SK-N-SH (cell line): ENCODE data around the gene PDE6A. TPM values are rescaled to one million over a fixed set of nuclear protein-coding genes. Genes with fewer than 3 reads are reported as not detected.
A peak's percentile ranks its signal among the peaks of the same experiment; 100 is the strongest.

Experiments used
- CTCF ChIA-PET: fragments of 300-600, 350-600 bp; formaldehyde crosslinking; extraction: SDS; loops from one replicate; lab custom pipeline; 2021; lab: Yijun Ruan, JAX
- POLR2A ChIA-PET: fragments of 350-600 bp; sonication (Branson Sonifier 250); formaldehyde crosslinking; extraction: SDS; loops from one replicate; lab custom pipeline; 2020; ENCODE audit warnings: antibody characterized with exemption, inconsistent platforms; lab: Yijun Ruan, JAX
- DNase-seq: peaks from one replicate; pipeline ENCODE4 v3.0.0; 2012
- H2AFZ ChIP-seq: fragments of 200-600 bp; sonication (generic); 2 replicates; pipeline ENCODE4 v1.8.1; 2016; ENCODE audit warnings: antibody characterized with exemption, mild to moderate bottlenecking, low read depth
- H3F3A ChIP-seq: fragments of 200-600 bp; sonication (generic); replicated peaks from 2 replicates; pipeline ENCODE3; 2016; ENCODE audit warnings: antibody characterized with exemption, mild to moderate bottlenecking; ENCODE audit not compliant: insufficient read depth
- H3K27ac ChIP-seq, 2 experiments: fragments of 200-500 bp in 1 of 2; fragments of 200-600 bp in 1 of 2; sonication (Bioruptor generic) in 1 of 2; sonication (generic), shearing (Covaris generic) in 1 of 2; 2 replicates each; pipeline versions ENCODE4 v1.5.1 to v1.6.1; 2014 to 2016; ENCODE audit warnings: low read depth in 2 of 2, inconsistent platforms in 1 of 2, low read length in 1 of 2, mild to moderate bottlenecking in 1 of 2, mixed read lengths in 1 of 2
- H3K27me3 ChIP-seq: fragments of 200-600 bp; sonication (generic), shearing (Covaris generic); 2 replicates; pipeline ENCODE4 v1.6.1; 2016; ENCODE audit warnings: mixed run types; ENCODE audit not compliant: insufficient read depth
- H3K36me3 ChIP-seq, 2 experiments: fragments of 200-500 bp in 1 of 2; fragments of 200-600 bp in 1 of 2; sonication (Bioruptor generic) in 1 of 2; sonication (generic) in 1 of 2; replicated peaks in 1 of 2; 2 replicates each; pipeline versions ENCODE3 to v1.5.1; 2014 to 2016; ENCODE audit warnings: low read length in 1 of 2, mild to moderate bottlenecking in 1 of 2; ENCODE audit not compliant: insufficient read depth in 2 of 2, control insufficient read depth in 1 of 2
- H3K4me1 ChIP-seq, 2 experiments: fragments of 200-500 bp in 1 of 2; fragments of 200-600 bp in 1 of 2; sonication (Bioruptor generic) in 1 of 2; sonication (generic), shearing (Covaris generic) in 1 of 2; 2 replicates each; pipeline versions ENCODE4 v1.5.1 to v1.6.1; 2014 to 2016; ENCODE audit warnings: low read depth in 1 of 2, low read length in 1 of 2, mixed run types in 1 of 2; ENCODE audit not compliant: insufficient read depth in 2 of 2, control insufficient read depth in 1 of 2
- H3K4me2 ChIP-seq: fragments of 200-600 bp; sonication (generic), shearing (Covaris generic); 2 replicates; pipeline ENCODE4 v1.6.1; 2017; ENCODE audit warnings: mixed run types
- H3K4me3 ChIP-seq, 2 experiments: fragments of 200-500 bp in 1 of 2; fragments of 200-600 bp in 1 of 2; sonication (Bioruptor generic) in 1 of 2; sonication (generic), shearing (Covaris generic) in 1 of 2; 2 replicates each; pipeline versions ENCODE4 v1.5.1 to v1.8.1; 2014 to 2016; ENCODE audit warnings: low read depth in 2 of 2, inconsistent platforms in 1 of 2, low read length in 1 of 2, mild to moderate bottlenecking in 1 of 2, mixed read lengths in 1 of 2, moderate library complexity in 1 of 2
- H3K79me2 ChIP-seq: fragments of 200-600 bp; sonication (generic); 2 replicates; pipeline ENCODE4 v1.8.1; 2017; ENCODE audit warnings: mild to moderate bottlenecking; ENCODE audit not compliant: insufficient read depth
- H3K9ac ChIP-seq: fragments of 200-600 bp; sonication (generic); 2 replicates; pipeline ENCODE4 v1.6.1; 2017; ENCODE audit warnings: mixed run types
- H3K9me2 ChIP-seq: fragments of 200-600 bp; sonication (generic); 2 replicates; pipeline ENCODE4 v1.6.1; 2017; ENCODE audit warnings: mixed run types
- H3K9me3 ChIP-seq: fragments of 200-600 bp; sonication (generic); 2 replicates; pipeline ENCODE4 v1.6.1; 2017; ENCODE audit warnings: mixed run types, mild to moderate bottlenecking, moderate library complexity
- H4K20me1 ChIP-seq: fragments of 200-600 bp; sonication (generic); 2 replicates; pipeline ENCODE4 v1.6.1; 2017; ENCODE audit warnings: mild to moderate bottlenecking, mixed run types; ENCODE audit not compliant: insufficient read depth
- FOXJ3 ChIP-seq: sonication (generic); formaldehyde crosslinking; IDR thresholded peaks from 2 replicates; pipeline ENCODE4 v1.5.1; 2020; ENCODE audit warnings: mild to moderate bottlenecking, missing genetic modification reagents
- JUND ChIP-seq: IDR thresholded peaks from 2 replicates; pipeline ENCODE4 v1.4.0; 2012
- MAX ChIP-seq: IDR thresholded peaks from 2 replicates; pipeline ENCODE4 v1.4.0; 2012; ENCODE audit warnings: low read depth
- MXI1 ChIP-seq: IDR thresholded peaks from 2 replicates; pipeline ENCODE4 v1.6.1; 2012; ENCODE audit warnings: mild to moderate bottlenecking, low read depth, low read length, improper control_type of control experiment
- NFIC ChIP-seq: IDR thresholded peaks from 2 replicates; pipeline ENCODE4 v1.4.0; 2012; ENCODE audit warnings: borderline replicate concordance
- NRF1 ChIP-seq: IDR thresholded peaks from 2 replicates; pipeline ENCODE4 v1.6.1; 2012; ENCODE audit warnings: low read depth, mild to moderate bottlenecking, low read length
- PBX3 ChIP-seq: IDR thresholded peaks from 2 replicates; pipeline ENCODE4; 2012
- POLR2AphosphoS5 ChIP-seq: IDR thresholded peaks from 2 replicates; pipeline ENCODE4 v1.6.1; 2012; ENCODE audit warnings: low read depth, low read length
- RCOR1 ChIP-seq: fragments of 150-350 bp; IDR thresholded peaks from 2 replicates; pipeline ENCODE4 v1.6.1; 2017; ENCODE audit warnings: antibody characterized with exemption, low read length
- SMC3 ChIP-seq: IDR thresholded peaks from 2 replicates; pipeline ENCODE4 v1.6.1; 2012; ENCODE audit warnings: low read depth, low read length, improper control_type of control experiment
- TCF12 ChIP-seq: IDR thresholded peaks from 2 replicates; pipeline ENCODE4 v1.4.0; 2012
- ZBTB33 ChIP-seq: IDR thresholded peaks from 2 replicates; pipeline ENCODE4 v1.4.0; 2012; ENCODE audit warnings: low read depth, borderline replicate concordance
- WGBS: methylation state at CpG from one replicate; pipeline ENCODE4 v1.1.6; 2017; ENCODE audit warnings: low lambda C conversion rate; 5-methylcytosine and 5-hydroxymethylcytosine counted together
- polyA plus RNA-seq, 3 experiments: library from polyadenylated mRNA; depleted of rRNA; stranded (reverse); fragments of >200 nt; gene quantifications; 2 replicates each; pipeline ENCODE4 v1.2.3, GENCODE V29; 2012

Gene PDE6A
- polyA plus RNA-seq, 1 of the 3 experiments (the other 2 are of a cell fraction) = 0.05 TPM

- Histone ChIP-seq H3K36me3 (no peaks in the 10 kb centered on the region), H3K9me2 (no peaks in the 10 kb centered on the region), H2AFZ (peak overlapping the region; percentile 27; the same call in 1 of the 2 replicates), H3K9ac (peak overlapping the region; percentile 51; the same call in 1 of the 2 replicates), H3F3A (peaks cover 22% of the 10 kb centered on the region), H3K9me3 (no peaks in the 10 kb centered on the region), H3K4me1 (peaks cover 5 to 37% of the 10 kb centered on the region in 2 experiments), H3K27ac (peak overlapping the region; percentile 63 to 67; a peak in 3 of 4 replicates), H3K27me3 (no peaks in the 10 kb centered on the region), H3K4me2 (no peak overlapping the region; the same call in 1 of the 2 replicates), H4K20me1 (no peaks in the 10 kb centered on the region), H3K4me3 (no peak overlapping the region), H3K79me2 (no peaks in the 10 kb centered on the region)
- CTCF ChIA-PET = interaction anchor here (0.7 to 1.6 kb wide), 3 partner anchors 20 to 388 kb away, joined by 3 to 7 read pairs (median 4); partner anchors contain the start of gene SLC26A2
- TF ChIP-seq POLR2AphosphoS5 (no peak), SMC3 (no peak), ZBTB33 (no peak), NFIC (peak; percentile 38; the same call in 1 of the 2 replicates), FOXJ3 (CRISPR knock-in tag) (no peak), NRF1 (no peak)
- no peak for DNase-seq
- 65% methylated on average over 6 of the region's 6 CpGs for WGBS
- POLR2A ChIA-PET = interaction anchor here (0.7 kb wide), 1 partner anchor 417 kb away, joined by 3 read pairs; no protein-coding TSS in a partner anchor
These were observed 5.0 kb downstream of the PDE6A start for GRCh38 chr5:149939546-149939945.

GRCh38 chr5:149938791-149939358 is 5.7 kb downstream of the PDE6A start:
- WGBS = 31% methylated on average over 4 of the region's 6 CpGs
- Histone ChIP-seq H3K4me1 (peaks cover 5 to 37% of the 10 kb centered on the region in 2 experiments), H3F3A (peaks cover 22% of the 10 kb centered on the region), H3K27ac (peak overlapping the region; percentile 63 to 67; a peak in 3 of 4 replicates), H3K4me2 (peak overlapping the region; percentile 46)
- TF ChIP-seq JUND (peak; percentile 14; the same call in 1 of the 2 replicates), NFIC (peak; percentile 31; the same call in 1 of the 2 replicates), TCF12 (peak; percentile 36; the same call in 1 of the 2 replicates), MXI1 (no peak), FOXJ3 (CRISPR knock-in tag) (no peak), PBX3 (peak; percentile 13; the same call in 1 of the 2 replicates), MAX (peak; percentile 82), RCOR1 (no peak)
- TF ChIP-seq, all 33 proteins: peak for 5
- no peak overlapping the region for H3K4me3 ChIP-seq
- no peaks in the 10 kb centered on the region for H3K9me2 ChIP-seq
- ChIA-PET CTCF (interaction anchor here (1.0 to 1.6 kb wide), 2 partner anchors 21 to 23 kb away, joined by 4 to 7 read pairs; partner anchors contain the start of gene SLC26A2), POLR2A (no interaction called here)
- peak overlapping the region; percentile 51; the same call in 1 of the 2 replicates for H3K9ac ChIP-seq
- no peaks in the 10 kb centered on the region for H3K79me2 ChIP-seq
- no peaks in the 10 kb centered on the region for H3K36me3 ChIP-seq
- DNase-seq = no peak
- peak overlapping the region; percentile 27; the same call in 1 of the 2 replicates for H2AFZ ChIP-seq
- no peaks in the 10 kb centered on the region for H3K27me3 ChIP-seq
- no peaks in the 10 kb centered on the region for H4K20me1 ChIP-seq
- no peaks in the 10 kb centered on the region for H3K9me3 ChIP-seq
